ENCODE data around the gene GSTA2. TPM values are rescaled to one million over a fixed set of nuclear protein-coding genes. Genes with fewer than 3 reads are reported as not detected.

The GSTA2 gene
- polyA plus RNA-seq, 1 donor from 2014 or later, result not detected

GRCh38 chr6:52726741-52727535 is 36.3 kb downstream of the GSTA2 start:
- Histone ChIP-seq H2AFZ (ENCODE audit: low read depth, low read length) (no peak overlapping the region), H3K27ac (ENCODE audit: low read length) (no peak overlapping the region)
- TF ChIP-seq MXI1 (conservative IDR thresholded peaks at IDR 0.05; ENCODE audit: poor library complexity, severe bottlenecking) (no peak), CTCF (IDR thresholded peaks at IDR 0.05; ENCODE audit: poor library complexity, severe bottlenecking) (no peak), EP300 (conservative IDR thresholded peaks at IDR 0.05; ENCODE audit: poor library complexity, severe bottlenecking) (no peak), EZH2 (IDR thresholded peaks at IDR 0.05; ENCODE audit: borderline replicate concordance, insufficient read depth, low read length, poor library complexity, severe bottlenecking) (no peak), REST (IDR thresholded peaks at IDR 0.05; ENCODE audit: borderline replicate concordance) (no peak), POLR2AphosphoS5 (IDR thresholded peaks at IDR 0.05) (no peak), RAD21 (conservative IDR thresholded peaks at IDR 0.05) (no peak), SMC3 (conservative IDR thresholded peaks at IDR 0.05; ENCODE audit: poor library complexity) (no peak), TAF1 (IDR thresholded peaks at IDR 0.05; ENCODE audit: low read depth) (no peak)

GRCh38 chr6:52726193-52726542 is 37.1 kb downstream of the GSTA2 start:
- Histone ChIP-seq H3K36me3 (ENCODE audit: insufficient read depth, low read length) (no peaks in the 10 kb centered on the region), H2AFZ (ENCODE audit: low read depth, low read length) (no peak overlapping the region), H4K20me1 (ENCODE audit: insufficient read depth) (no peaks in the 10 kb centered on the region), H3F3A (ENCODE audit: insufficient read depth, low read length, poor library complexity, severe bottlenecking) (no peaks in the 10 kb centered on the region), H3K4me2 (ENCODE audit: low read length) (no peak overlapping the region), H3K27me3 (ENCODE audit: insufficient read depth, low read depth, low read length) (no peaks in the 10 kb centered on the region), H3K9ac (ENCODE audit: low read length) (no peak overlapping the region), H3K27ac (ENCODE audit: low read length) (no peak overlapping the region), H3K4me3 (ENCODE audit: low read length) (no peak overlapping the region), H3K9me3 (ENCODE audit: low read length) (no peaks in the 10 kb centered on the region), H3K79me2 (replicated peaks; ENCODE audit: insufficient read depth, low read length) (no peaks in the 10 kb centered on the region), H3K9me2 (ENCODE audit: insufficient read depth, low read length) (no peaks in the 10 kb centered on the region)
- no peak for TF ChIP-seq TAF1 (IDR thresholded peaks at IDR 0.05; ENCODE audit: low read depth)
- TF ChIP-seq MXI1 (conservative IDR thresholded peaks at IDR 0.05; ENCODE audit: poor library complexity, severe bottlenecking), result no peak

More at GRCh38 chr6:52726741-52727535, 36.3 kb downstream of the GSTA2 start:
- Histone ChIP-seq H3K9me2 (ENCODE audit: insufficient read depth, low read length) (no peaks in the 10 kb centered on the region), H4K20me1 (ENCODE audit: insufficient read depth) (no peaks in the 10 kb centered on the region), H3K79me2 (replicated peaks; ENCODE audit: insufficient read depth, low read length) (no peaks in the 10 kb centered on the region), H3K36me3 (ENCODE audit: insufficient read depth, low read length) (no peaks in the 10 kb centered on the region), H3F3A (ENCODE audit: insufficient read depth, low read length, poor library complexity, severe bottlenecking) (no peaks in the 10 kb centered on the region), H3K4me3 (ENCODE audit: low read length) (no peak overlapping the region), H3K4me2 (ENCODE audit: low read length) (no peak overlapping the region), H3K27me3 (ENCODE audit: insufficient read depth, low read depth, low read length) (no peaks in the 10 kb centered on the region), H3K9ac (ENCODE audit: low read length) (no peak overlapping the region), H3K9me3 (ENCODE audit: low read length) (no peaks in the 10 kb centered on the region)

Measured in neural cell (in vitro differentiated cells).